MM.1S (cell line): Measurements from ENCODE around the gene CA12.

ENCODE experiments used
- DNase-seq: peaks from one replicate; pipeline ENCODE4 v3.0.0-alpha.2; 2015
- H2AFZ ChIP-seq: fragments of 300-600 bp; sonication (generic); 2 replicates; pipeline ENCODE4 v1.6.0; 2016; ENCODE audit warnings: antibody characterized with exemption, low read length
- H3F3A ChIP-seq: fragments of 300-600 bp; sonication (generic); 2 replicates; pipeline ENCODE4 v1.6.1; 2016; ENCODE audit warnings: mild to moderate bottlenecking, antibody characterized with exemption, low read length, moderate library complexity, mixed read lengths; ENCODE audit not compliant: insufficient read depth
- H3K27ac ChIP-seq: fragments of 300-600 bp; sonication (generic); 2 replicates; pipeline ENCODE4 v1.5.1; 2016; ENCODE audit warnings: mild to moderate bottlenecking, low read length
- H3K27me3 ChIP-seq: fragments of 300-600 bp; sonication (generic); replicated peaks from 2 replicates; pipeline ENCODE4 v1.6.0; 2016; ENCODE audit warnings: low read length; ENCODE audit not compliant: insufficient read depth
- H3K36me3 ChIP-seq: fragments of 300-600 bp; sonication (generic); replicated peaks from 2 replicates; pipeline ENCODE4 v1.6.1; 2016; ENCODE audit warnings: mild to moderate bottlenecking, low read length, mixed read lengths; ENCODE audit not compliant: insufficient read depth
- H3K4me1 ChIP-seq: fragments of 300-600 bp; sonication (generic); 2 replicates; pipeline ENCODE4 v1.6.1; 2016; ENCODE audit warnings: low read length, mixed read lengths
- H3K4me2 ChIP-seq: fragments of 300-600 bp; sonication (generic); 2 replicates; pipeline ENCODE4 v1.6.0; 2016; ENCODE audit warnings: low read depth, low read length
- H3K4me3 ChIP-seq: fragments of 300-600 bp; sonication (generic); 2 replicates; pipeline ENCODE4 v1.5.1; 2016; ENCODE audit warnings: low read length, mixed read lengths
- H3K79me2 ChIP-seq: fragments of 300-600 bp; sonication (generic); 2 replicates; pipeline ENCODE4 v1.6.1; 2016; ENCODE audit warnings: mixed run types, low read length, mixed read lengths
- H3K9ac ChIP-seq: fragments of 300-600 bp; sonication (generic); 2 replicates; pipeline ENCODE4 v1.6.1; 2016; ENCODE audit warnings: low read length, mixed read lengths
- H3K9me2 ChIP-seq: fragments of 300-600 bp; sonication (generic); replicated peaks from 2 replicates; pipeline ENCODE4 v1.6.1; 2016; ENCODE audit warnings: mild to moderate bottlenecking, low read length, mixed read lengths; ENCODE audit not compliant: insufficient read depth
- H3K9me3 ChIP-seq: fragments of 300-600 bp; sonication (generic); replicated peaks from 2 replicates; pipeline ENCODE4 v1.6.1; 2016; ENCODE audit warnings: mild to moderate bottlenecking, low read length, mixed read lengths; ENCODE audit not compliant: insufficient read depth
- H4K20me1 ChIP-seq: fragments of 300-600 bp; sonication (generic); 2 replicates; pipeline ENCODE4 v1.6.1; 2016; ENCODE audit warnings: mild to moderate bottlenecking, low read length, moderate library complexity, mixed read lengths; ENCODE audit not compliant: insufficient read depth
- EZH2 ChIP-seq: fragments of 300-600 bp; sonication (generic); optimal IDR thresholded peaks from 2 replicates; pipeline ENCODE3; 2017; ENCODE audit warnings: low read depth, mild to moderate bottlenecking, antibody characterized with exemption, low read length, mixed read lengths
- EZH2phosphoT487 ChIP-seq: fragments of 300-600 bp; sonication (generic); IDR thresholded peaks from 2 replicates; pipeline ENCODE4 v1.6.1; 2018; ENCODE audit warnings: antibody characterized with exemption, low read length
- TF ChIP-seq, protein P1 (sequence below): fragments of 300-600 bp; sonication (generic); IDR thresholded peaks from 2 replicates; pipeline ENCODE4 v1.5.1; 2016; ENCODE audit warnings: antibody characterized with exemption, low read length, mixed read lengths

The CA12 gene

DNA sequence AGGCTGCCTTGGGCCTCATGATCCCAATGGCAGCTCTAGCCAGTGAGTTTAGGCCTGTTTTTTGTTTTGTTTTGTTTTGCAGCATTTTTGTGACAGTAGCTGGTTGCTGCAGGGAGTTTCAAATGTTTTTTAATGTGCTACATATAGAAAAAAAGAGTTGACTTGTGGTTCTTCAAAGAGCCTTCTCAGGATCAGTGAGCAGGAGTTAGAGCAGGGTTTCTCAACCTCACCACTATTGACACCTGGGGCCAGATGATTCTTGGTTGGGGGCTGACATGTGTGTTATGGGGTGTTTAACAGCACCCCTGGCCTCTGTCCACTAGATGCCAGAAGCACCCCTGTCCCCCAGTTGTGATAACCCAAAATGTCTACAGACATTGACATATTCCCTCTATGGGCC, 86.3 kb downstream of the CA12 start:
- Histone ChIP-seq H3K9ac (no peak overlapping the region), H3K9me3 (no peaks in the 10 kb centered on the region), H3K36me3 (no peaks in the 10 kb centered on the region), H3K4me3 (no peak overlapping the region), H3K79me2 (no peaks in the 10 kb centered on the region), H2AFZ (no peak overlapping the region), H3K9me2 (no peaks in the 10 kb centered on the region), H3K27ac (no peak overlapping the region), H3K27me3 (no peaks in the 10 kb centered on the region), H4K20me1 (no peaks in the 10 kb centered on the region), H3K4me2 (no peak overlapping the region), H3K4me1 (no peaks in the 10 kb centered on the region), H3F3A (no peaks in the 10 kb centered on the region)
- no peak for DNase-seq
- TF ChIP-seq EZH2phosphoT487: no peak
- TF ChIP-seq, protein P1, sequence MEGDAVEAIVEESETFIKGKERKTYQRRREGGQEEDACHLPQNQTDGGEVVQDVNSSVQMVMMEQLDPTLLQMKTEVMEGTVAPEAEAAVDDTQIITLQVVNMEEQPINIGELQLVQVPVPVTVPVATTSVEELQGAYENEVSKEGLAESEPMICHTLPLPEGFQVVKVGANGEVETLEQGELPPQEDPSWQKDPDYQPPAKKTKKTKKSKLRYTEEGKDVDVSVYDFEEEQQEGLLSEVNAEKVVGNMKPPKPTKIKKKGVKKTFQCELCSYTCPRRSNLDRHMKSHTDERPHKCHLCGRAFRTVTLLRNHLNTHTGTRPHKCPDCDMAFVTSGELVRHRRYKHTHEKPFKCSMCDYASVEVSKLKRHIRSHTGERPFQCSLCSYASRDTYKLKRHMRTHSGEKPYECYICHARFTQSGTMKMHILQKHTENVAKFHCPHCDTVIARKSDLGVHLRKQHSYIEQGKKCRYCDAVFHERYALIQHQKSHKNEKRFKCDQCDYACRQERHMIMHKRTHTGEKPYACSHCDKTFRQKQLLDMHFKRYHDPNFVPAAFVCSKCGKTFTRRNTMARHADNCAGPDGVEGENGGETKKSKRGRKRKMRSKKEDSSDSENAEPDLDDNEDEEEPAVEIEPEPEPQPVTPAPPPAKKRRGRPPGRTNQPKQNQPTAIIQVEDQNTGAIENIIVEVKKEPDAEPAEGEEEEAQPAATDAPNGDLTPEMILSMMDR: no peak
- TF ChIP-seq EZH2: no peak

DNA sequence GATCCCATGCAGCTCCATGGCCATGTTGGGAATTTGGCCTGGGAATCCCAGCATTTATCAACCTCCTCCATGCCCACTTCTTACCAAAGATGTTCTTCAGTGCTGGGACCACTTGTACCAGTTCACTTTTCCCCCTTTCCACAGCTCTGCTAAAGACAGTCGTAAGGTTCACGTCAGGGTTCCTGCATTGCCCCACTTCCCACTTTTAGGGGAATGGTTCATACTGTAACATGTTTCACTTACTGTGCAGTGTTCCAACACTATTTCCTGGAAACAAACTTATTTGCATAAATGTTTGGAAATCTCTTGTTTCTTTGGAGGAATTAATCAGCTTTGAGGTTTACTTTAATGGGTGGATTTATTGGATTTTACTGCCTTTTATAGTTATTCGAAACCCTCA, 87.3 kb downstream of the CA12 start:
- no peak overlapping the region for H3K9ac ChIP-seq
- no peaks in the 10 kb centered on the region for H3F3A ChIP-seq
- no peak overlapping the region for H2AFZ ChIP-seq
- no peak overlapping the region for H3K4me2 ChIP-seq
- no peaks in the 10 kb centered on the region for H3K27me3 ChIP-seq
- no peaks in the 10 kb centered on the region for H3K4me1 ChIP-seq
- H3K9me2 ChIP-seq: no peaks in the 10 kb centered on the region
- DNase-seq: no peak
- TF ChIP-seq EZH2: no peak
- TF ChIP-seq EZH2phosphoT487: no peak
- TF ChIP-seq, protein P1: no peak
- H3K9me3 ChIP-seq: no peaks in the 10 kb centered on the region
- H3K4me3 ChIP-seq: no peak overlapping the region
- no peaks in the 10 kb centered on the region for H3K79me2 ChIP-seq
- H3K36me3 ChIP-seq: no peaks in the 10 kb centered on the region
- H4K20me1 ChIP-seq: no peaks in the 10 kb centered on the region
- H3K27ac ChIP-seq: no peak overlapping the region

DNA sequence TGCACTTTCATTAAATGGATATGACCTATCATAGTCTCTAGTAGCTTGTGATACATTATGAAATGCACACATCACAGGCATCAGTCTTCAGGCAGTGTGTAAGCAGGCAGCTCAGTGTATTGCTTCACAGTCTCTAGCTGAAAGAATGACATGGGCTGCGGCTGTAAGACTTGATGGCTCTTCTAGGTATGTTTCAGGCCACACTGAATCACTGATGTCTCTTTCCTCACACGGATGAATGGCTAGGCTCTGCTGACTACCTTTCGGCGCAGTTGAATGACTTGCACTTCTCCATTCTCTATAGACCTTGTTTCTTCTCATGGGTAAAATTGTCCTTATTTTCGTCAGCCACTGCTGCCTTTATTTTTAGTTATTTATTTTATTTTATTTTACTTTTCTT, 88.9 kb downstream of the CA12 start:
- H3K4me1 ChIP-seq: no peaks in the 10 kb centered on the region

DNA sequence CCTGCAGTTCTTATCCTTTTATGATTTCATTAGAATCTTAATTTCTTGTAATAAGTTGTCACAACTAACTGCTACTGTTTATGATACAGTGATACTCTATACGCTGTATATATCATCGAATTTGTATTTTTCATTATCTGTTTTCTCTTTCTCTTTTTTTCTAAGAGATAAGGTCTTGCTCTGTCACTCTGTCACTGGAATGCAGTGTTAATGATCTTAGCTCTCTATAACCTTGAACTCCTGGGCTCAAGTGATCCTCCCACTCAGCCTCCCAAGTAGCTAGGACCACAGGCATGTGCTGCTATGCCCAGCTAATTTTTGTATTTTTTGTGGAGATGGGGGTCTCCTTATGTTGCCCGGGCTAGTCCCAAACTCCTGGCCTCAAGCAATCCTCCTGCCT, 89.4 kb downstream of the CA12 start:
- H3F3A ChIP-seq: no peaks in the 10 kb centered on the region
- no peak overlapping the region for H3K4me3 ChIP-seq
- TF ChIP-seq, protein P1: no peak
- no peak for TF ChIP-seq EZH2
- TF ChIP-seq EZH2phosphoT487: no peak
- H3K36me3 ChIP-seq: no peaks in the 10 kb centered on the region
- no peak overlapping the region for H3K27ac ChIP-seq
- no peak overlapping the region for H3K4me2 ChIP-seq
- no peaks in the 10 kb centered on the region for H3K9me3 ChIP-seq
- no peaks in the 10 kb centered on the region for H3K27me3 ChIP-seq
- H3K79me2 ChIP-seq: no peaks in the 10 kb centered on the region
- H2AFZ ChIP-seq: no peak overlapping the region
- H3K9ac ChIP-seq: no peak overlapping the region
- DNase-seq: no peak
- no peaks in the 10 kb centered on the region for H4K20me1 ChIP-seq
- H3K9me2 ChIP-seq: no peaks in the 10 kb centered on the region
- H3K4me1 ChIP-seq: no peaks in the 10 kb centered on the region

More for the DNA sequence above, 88.9 kb downstream of the CA12 start:
- no peaks in the 10 kb centered on the region for H3K27me3 ChIP-seq
- no peak overlapping the region for H3K4me3 ChIP-seq
- no peaks in the 10 kb centered on the region for H4K20me1 ChIP-seq
- TF ChIP-seq EZH2phosphoT487: no peak
- no peaks in the 10 kb centered on the region for H3F3A ChIP-seq
- no peak overlapping the region for H3K9ac ChIP-seq
- no peak overlapping the region for H2AFZ ChIP-seq
- H3K79me2 ChIP-seq: no peaks in the 10 kb centered on the region
- no peaks in the 10 kb centered on the region for H3K36me3 ChIP-seq
- no peak for DNase-seq
- no peaks in the 10 kb centered on the region for H3K9me3 ChIP-seq
- H3K27ac ChIP-seq: no peak overlapping the region
- no peaks in the 10 kb centered on the region for H3K9me2 ChIP-seq
- H3K4me2 ChIP-seq: no peak overlapping the region
